NOMO-1 (cell line): ENCODE results near the gene TAC4.

Experiments
- DNase-seq, 2 experiments: peaks; one replicate each; lab custom pipeline; 2025; ENCODE audit not compliant: unreplicated experiment in 2 of 2; lab: John Stamatoyannopoulos, UW

The TAC4 gene

DNA sequence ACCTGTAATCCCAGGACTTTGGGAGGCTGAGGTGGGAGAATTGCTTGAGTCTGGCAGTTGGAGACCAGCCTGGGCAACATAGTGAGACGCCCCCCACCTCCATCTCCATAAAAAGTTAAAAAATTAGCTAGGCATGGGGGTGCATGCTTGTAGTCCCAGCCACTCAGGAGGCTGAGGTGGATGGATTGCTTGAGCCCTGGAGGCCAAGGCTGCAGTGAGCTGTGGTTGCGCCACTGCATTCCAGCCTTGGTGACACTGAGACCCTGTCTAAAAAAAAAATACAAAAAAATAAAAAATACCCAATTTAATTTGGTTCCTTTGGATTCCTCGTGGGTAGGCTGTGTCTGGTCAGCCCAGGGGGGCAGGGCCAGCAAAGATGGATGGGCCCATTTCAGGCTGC lies 26.1 kb upstream of the TAC4 start:
- no peak for DNase-seq

- DNase-seq, result no peak
Measured at GRCh38 chr17:49873466-49873865, 25.6 kb upstream of the TAC4 start.

GRCh38 chr17:49872754-49873377 lies 25.0 kb upstream of the TAC4 start:
- DNase-seq, result no peak

DNA sequence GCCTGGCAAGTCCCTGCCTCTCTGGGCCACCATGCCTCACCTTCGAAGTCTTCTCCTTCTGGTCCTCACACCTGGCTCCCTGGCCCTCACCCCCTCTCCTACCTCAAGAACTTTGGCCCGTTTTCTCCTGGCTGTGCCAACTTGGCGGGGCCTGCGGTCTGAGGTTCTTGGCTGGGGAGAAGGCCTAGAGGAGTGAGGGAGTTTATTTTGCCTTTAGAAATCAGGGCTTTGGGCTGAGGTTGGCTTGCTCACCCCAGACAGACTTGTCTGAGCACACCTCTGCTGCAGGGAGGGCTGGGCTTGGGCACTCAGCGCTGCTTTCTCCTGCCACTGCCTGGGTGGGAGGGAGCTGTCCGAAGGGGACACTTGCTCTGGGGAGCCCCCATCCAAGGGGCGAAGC lies 23.3 kb upstream of the TAC4 start:
- DNase-seq, result no peak

- no peak for DNase-seq
Measured at GRCh38 chr17:49870298-49870697, 22.4 kb upstream of the TAC4 start.

GRCh38 chr17:49869038-49869374 lies 21.1 kb upstream of the TAC4 start:
- DNase-seq, result no peak

DNA sequence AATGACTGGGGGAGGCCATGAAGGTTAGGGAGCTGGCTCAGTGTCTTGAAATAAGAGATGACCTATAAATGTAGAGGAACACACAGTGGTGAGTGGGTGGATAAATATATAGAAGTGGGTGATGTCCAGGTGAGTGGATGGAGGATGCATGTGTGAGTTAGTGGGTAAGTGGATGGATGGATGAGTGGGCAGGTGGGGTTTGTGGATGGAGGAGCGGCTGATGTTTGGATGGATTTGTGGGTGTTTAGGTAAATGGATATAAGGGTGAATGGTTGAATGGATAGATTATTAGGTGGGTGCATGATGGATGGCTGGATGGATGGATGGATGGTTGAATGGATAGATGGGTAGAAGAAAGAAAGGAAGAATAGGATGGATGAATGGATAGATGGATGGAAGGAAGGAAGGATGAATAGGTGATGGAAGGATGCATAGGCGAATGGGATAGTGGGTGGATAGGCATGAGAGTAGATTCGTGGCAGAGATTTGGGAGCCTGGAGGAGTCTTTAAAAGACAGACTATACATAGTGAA lies 19.1 kb upstream of the TAC4 start:
- DNase-seq, result no peak

- no peak for DNase-seq
Measured at GRCh38 chr17:49866019-49866380, 18.1 kb upstream of the TAC4 start.

- peak in 1 of 2 experiments; percentile 32 for DNase-seq
Measured at GRCh38 chr17:49862781-49863331, 15.0 kb upstream of the TAC4 start.

GRCh38 chr17:49861150-49861884 lies 13.4 kb upstream of the TAC4 start:
- peak in 1 of 2 experiments; percentile 20 for DNase-seq

GRCh38 chr17:49859991-49860953 lies 12.4 kb upstream of the TAC4 start:
- DNase-seq, result no peak

- no peak for DNase-seq
Measured at GRCh38 chr17:49858796-49859195, 10.9 kb upstream of the TAC4 start.

DNA sequence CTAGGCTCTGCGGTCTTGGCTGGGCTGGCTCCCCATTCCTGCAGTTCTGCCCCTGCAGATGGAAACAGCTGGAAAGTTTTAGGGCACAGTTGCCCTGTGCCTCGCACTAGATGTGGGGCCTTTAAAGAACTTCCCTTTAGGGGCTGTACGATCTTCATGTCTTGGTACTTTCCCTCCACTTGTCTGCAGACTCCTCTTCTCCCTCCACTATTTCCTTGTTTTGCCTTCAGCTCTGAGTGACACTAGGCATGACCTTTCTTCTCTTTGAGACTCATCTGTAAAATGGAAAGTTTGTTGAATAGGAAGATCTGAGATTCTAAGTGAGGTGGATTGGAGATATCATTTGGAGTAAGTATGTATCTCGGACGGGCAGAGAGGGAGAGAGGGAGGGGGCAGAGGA lies 6.3 kb upstream of the TAC4 start:
- DNase-seq, result no peak

DNA sequence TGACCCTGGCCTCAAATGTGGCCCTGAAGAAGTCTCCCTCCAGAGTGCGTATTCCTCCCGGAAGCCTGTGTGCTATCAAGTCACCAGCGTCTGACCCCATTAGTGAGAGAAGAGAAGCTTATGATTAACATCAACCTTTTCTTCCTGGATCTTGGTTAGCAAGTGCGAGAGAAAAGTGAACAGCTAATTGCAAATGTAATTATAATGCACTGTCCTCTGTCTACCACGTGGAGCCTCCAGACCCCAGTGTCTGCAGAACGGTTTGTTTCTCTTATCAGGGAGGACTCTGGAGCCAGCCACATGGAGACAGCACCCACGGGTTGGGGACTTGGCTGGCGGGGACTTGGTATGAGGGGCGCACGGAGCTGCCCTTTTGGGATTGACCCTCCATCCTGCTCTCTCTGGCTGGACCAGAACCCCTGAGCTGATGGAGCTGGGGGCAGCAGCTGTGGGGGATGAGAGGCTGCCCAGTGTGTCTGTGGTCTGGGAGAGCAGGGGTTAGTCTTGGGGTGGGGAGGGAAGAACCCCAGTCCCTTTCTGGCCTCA lies 5.7 kb upstream of the TAC4 start:
- DNase-seq, result no peak

GRCh38 chr17:49851387-49852291 lies 3.8 kb upstream of the TAC4 start:
- DNase-seq, result peak; percentile 52 to 60

- no peak for DNase-seq
Measured at GRCh38 chr17:49850772-49851386, 3.0 kb upstream of the TAC4 start.

DNA sequence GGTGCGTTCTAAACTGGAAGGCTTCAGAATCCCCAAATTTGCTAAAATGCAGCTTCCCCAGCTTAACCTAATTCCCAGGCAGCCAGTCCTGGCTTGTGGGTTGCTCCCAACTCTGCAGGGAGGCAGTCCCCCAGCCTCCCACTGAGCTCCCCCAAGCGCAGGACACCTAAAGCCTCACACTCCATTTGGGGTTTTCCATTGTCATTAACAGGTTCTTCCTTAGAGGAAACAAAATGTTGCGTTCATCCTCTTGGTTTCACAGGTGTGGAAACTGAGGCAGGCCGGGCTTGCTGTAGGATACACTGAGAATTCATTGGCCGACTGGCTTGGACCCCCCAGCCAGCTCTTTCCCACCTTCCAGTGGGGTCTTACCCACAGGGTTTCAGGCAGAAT lies 2.3 kb upstream of the TAC4 start:
- DNase-seq, result no peak

GRCh38 chr17:49848739-49849138 lies 870 bp upstream of the TAC4 start:
- DNase-seq, result no peak

GRCh38 chr17:49846938-49847712 lies 744 bp downstream of the TAC4 start:
- DNase-seq, result no peak
